Activated CD4-positive, alpha-beta T cell treated with anti-CD3 and anti-CD28 coated beads, Interleukin-2, Interleukin-6, amounts not matched to agents 100 ng/mL and 50 ng/mL, durations not matched to agents 16 hours and 8 hours (primary cell): ENCODE data around the gene TNFRSF25.

Experiments used
- DNase-seq: peaks from one replicate; pipeline ENCODE4 v3.0.0-alpha.2; 2020

TNFRSF25 gene

DNA sequence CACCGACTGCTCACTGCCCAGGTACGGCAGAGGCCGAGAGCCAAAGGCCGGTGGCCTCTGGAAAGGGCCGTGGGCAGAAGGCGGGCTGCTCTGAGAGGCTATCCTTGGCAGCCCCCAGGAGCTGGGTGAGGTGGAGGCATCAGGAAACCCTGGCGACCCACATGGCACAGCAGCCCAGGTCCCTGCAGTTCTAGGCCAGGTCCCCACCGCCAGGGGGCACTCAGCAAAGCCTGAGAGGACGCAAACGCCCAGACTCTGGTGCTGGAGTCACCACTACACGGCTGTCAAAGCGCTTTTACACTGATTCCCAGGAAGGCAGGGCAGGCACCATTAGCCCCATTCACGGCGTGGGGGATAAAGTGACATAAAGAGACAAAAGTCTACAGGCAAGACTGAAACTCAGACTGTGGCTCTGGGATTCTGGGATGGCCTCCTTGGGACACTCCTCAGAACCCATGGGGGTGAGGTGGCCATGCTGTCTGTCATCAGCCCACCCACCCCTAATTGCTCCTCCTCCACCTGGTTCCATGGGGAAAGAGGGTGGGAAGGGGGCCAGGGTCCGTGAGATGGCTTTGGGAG lies 20.5 kb upstream of the TNFRSF25 start:
- peak; percentile 89 for DNase-seq

DNA sequence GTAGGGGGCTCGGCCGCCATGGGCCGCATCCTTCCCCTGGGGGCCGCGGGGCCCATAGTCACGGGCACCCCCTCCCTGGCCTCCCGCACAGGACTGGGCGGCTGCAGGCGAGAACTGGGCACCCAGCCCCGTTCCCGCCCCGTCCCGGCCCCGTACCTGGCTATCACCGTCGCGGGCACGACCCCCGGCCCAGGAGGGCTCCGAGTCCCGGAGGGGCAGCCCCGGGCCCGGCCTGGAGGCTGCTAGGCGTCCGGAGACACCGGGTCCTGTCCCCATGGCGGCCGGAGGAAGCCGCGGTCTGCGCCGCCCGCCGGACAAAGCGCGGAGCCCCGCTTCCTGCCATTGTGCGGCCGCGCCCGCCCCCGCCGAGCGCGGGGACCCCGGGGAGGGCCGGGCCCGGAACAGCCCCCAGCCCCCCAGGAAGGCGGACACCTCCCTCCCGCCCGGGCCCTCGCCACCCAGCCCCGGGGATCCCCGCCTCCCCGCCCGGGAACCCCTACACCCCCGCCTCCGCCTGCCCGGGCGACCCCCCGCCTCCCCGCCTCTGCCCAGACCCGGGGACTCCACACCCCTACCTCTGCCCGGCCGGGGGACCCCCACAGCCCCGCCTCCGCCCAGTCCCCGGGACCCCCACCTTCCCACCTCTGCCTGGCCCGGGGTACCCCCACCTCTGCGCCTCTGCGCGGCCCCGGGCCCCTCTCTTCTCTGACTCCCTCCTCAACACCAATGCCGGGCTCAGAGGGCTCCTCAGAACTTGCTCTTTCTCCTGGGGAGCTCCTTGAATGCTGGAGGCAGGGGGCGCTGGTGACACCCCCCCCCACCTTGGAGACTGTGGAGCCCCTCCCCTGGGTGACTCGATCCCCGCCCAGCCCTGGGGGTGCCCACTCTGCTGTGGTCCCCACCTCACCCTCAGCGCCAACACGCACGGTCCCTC lies 19.5 kb upstream of the TNFRSF25 start:
- DNase-seq, result no peak

DNA sequence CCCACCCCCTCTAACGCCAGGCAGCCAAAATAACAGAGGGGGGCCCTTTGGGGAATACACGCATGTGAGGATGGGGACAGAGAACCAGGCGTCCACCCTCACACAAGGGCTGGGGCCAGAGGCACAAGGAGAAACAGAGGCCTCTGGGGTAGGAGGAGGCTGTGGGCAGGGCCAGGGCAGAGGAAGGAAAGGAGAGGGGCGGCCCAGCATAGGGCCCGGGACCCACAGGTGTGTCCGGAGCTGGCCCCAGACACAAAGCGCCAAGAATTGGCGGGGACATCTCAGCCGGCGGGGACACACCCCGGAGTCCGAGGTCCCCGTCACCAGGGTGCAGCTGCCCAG lies 18.8 kb upstream of the TNFRSF25 start:
- DNase-seq, result no peak

DNA sequence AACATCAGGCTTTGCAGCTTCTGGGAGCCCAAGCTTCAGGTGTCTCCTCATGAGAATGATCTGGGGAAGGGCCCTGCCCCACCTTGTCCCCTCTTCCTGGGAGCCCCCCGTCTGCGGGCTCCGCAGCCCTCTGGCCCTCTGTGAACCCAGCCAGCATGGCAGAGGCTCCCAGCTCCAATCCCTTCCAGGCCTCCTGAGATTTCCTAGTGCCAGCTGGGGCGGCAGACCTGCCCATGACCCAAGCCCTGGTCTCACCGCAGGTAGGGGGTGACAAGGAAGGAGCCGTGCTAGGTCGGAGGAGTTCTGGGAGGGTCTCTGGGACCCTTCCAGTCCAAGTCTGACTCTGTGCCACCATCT lies 17.8 kb upstream of the TNFRSF25 start:
- DNase-seq, result no peak

DNA sequence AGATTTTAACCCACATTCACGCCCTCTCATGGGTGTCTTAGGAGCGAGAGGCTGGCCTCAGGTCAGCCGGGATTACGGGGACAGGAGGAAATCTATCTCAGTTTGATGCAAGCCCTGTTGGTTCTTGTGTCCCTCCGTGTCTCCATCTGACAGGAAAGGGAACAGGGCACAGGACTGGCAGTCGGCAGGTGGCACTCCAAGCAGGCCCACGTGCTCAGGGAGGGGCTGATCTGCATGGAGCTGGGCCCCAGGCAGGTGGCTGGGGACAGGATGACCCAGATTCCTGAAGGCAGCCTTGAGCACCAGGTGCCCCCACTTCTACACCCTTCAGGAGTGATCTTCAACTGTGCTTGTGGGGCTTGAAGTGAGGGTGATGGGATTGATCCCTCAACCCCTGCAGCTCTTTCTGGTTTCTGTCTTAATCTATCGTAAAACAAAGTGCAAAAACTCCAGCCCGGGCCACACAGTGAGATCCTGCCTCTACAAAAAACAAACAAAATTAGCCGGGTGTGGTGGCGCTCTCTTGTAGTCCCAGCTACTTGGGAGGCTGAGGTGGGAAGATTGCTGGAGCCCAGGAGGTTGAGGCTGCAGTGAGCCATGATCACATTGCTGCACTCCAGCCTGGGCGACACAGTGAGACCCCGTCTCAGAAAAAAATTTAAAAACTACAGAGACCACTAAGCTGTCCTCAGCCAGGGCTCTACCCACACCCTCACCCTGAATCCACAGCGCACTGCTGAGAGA lies 17.2 kb upstream of the TNFRSF25 start:
- DNase-seq, result no peak

DNA sequence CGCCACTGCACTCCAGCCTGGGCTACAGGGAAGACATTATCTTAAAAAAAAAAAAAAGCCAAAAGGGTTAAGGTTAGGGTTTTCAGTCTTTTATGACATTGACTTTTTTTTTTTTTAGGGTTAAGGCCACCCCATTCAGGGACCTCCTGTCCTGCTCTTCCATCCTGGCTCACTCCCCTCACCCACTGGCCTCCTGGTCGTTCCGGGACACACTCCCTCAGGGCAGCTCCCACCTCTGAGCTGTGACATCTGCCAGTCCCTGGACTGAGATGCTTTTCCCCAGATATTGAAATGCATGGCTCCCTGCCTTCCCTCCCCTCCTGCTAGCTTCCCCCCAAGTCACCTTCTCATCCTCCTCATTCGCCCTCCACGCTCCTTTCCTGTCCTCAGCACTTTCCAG lies 15.8 kb upstream of the TNFRSF25 start:
- no peak for DNase-seq

DNA sequence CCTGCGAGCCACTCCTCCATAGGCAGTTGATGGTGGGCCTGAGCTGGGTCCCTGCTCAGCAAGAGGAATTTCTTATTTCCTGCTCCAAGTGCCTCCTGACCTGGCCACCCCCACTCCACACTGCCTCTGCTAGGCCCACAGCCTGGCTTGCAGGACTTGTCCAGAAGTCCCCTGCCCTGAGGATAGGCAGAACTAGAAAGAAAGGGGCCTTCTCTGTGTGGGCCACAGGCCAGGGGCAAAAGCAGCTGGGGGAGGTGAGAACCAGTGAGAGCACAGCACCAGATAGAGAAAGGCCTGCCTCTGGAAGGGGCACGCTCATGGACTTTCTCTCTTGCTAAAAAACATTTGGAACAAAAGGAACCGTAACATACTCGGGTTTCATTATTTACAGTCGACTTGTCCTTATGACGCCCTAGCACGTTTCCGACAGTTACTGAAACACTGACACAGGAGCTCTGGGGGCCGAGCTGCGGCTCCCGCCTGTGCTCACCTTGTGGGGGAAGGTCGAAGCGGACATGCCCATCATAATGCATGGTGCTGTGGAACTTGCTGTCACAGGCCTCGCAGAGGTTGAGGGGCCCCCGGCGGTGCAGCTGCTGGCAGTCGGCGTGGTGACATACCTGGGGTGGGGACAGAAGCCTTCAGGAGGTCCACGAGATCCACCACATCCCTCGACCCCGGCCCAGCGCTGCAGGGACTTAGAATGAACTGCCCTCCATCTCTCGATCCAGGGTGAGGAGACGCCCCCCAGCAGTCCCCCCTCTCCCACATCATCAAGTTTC lies 11.3 kb upstream of the TNFRSF25 start:
- DNase-seq, result no peak

DNA sequence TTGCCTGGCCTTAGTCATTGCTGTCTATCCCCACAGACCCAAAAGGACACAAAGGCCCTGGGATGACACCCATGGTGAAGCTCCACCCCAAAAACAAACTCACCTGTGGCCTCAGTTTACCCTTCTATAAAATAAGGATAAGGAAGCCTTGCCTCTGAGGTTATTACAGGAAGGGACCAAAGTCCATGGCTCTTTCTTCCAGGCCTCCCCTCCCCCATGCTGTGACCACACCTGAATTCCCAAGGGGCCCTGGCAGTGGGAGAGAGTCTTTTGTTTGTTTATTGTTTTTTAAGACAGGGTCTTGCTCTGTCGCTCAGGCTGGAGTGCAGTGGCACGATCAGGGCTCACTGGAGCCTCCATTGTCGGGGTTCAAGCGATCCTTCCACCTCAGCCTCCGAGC lies 10.5 kb upstream of the TNFRSF25 start:
- no peak for DNase-seq

DNA sequence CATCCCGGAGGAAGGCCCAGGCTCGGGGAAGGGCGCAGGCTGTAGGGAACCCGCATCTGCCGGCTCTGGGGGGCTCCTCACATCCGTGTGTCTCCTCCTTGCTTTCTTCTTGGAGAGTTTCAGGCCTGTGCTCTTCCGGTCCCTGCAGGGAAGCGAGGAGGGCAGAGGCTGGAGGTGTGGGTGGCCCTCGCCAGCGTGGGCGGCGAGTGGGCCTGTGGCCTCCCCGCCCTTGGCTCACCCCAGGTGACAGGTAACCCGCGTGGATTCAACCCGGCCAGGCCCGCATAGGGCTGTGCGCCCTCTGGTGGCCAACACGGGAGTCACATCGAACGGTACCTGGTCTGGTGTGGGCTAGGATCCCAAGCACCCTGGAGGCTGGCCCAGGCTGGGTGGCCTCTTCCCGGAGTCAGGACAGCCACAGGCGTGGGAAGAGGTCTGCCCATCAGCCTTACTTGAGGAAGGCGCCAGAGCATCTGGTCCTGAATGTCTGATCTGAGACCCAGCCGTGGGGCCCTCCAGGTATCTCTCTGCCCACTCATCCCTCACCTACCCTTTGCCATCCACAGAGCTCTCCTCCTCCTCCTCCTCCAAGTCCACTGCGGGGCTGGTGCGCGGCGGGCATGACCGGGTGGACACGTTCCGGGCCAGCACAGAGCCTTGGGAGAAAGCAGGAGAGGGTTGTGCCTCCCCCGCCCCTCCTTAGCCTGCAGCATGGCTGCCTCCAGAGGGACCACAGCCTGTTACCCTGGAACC lies 9.6 kb upstream of the TNFRSF25 start:
- peak; percentile 81 for DNase-seq

DNA sequence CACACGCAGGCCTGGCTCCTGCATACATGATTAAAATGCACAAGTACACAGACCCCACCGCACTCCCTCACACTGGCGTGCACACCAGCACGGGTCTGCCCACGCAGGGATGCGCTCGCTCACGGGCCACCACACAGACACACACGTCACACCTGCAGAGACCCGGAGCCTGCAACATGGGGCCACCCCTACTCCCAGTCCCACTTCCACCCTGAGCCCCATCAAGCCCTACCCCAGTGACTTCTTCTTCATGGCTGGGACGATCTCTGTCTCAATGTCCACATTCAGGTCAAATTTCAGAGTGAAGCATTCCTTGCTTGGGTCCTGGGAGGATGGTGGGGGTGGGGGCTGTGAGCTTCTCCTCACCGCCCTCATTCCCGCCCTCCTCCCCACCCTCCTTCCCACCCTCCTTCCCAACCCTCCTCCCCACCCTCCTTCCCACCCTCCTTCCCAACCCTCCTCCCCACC lies 8.9 kb upstream of the TNFRSF25 start:
- DNase-seq, result no peak

DNA sequence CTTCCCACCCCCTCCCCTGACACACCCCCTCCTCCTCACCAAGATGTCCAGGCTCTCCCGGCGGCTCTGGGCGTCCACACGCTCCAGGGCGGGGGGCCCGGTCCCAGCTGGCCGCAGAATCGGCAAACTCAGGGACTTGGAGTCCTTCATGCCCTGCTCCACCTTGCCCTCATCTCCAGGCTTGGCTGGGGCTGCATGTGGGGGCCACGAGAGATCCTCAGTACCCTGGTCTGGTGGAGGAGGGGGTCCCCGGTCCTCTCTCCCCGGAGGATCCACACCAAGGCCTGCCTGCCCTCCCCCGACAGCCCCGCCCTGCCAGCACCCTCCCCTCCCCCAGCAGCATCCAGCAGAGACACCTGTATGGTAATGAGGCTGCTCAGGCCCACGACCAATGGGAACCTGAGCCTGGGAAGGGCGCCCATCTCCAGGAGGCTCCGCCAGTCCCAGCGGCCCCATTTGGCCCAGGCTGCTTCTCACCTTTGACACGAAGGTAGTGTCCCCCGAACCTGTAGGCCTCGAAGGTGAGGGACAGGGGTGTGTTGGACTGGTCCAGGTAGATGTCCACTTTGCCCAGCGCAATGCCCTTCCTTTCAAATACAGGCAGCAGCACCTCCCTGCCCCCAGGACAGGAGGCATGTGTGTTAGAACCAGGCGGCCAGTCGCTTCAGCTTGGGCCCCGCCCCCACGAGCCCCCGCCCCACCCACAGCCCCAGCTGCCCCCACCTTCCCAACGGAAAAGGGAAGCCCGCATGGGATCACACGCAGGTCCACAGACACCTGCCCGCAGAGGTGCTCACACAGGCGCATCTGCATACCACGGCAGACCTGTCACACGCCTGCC lies 8.2 kb upstream of the TNFRSF25 start:
- no peak for DNase-seq

DNA sequence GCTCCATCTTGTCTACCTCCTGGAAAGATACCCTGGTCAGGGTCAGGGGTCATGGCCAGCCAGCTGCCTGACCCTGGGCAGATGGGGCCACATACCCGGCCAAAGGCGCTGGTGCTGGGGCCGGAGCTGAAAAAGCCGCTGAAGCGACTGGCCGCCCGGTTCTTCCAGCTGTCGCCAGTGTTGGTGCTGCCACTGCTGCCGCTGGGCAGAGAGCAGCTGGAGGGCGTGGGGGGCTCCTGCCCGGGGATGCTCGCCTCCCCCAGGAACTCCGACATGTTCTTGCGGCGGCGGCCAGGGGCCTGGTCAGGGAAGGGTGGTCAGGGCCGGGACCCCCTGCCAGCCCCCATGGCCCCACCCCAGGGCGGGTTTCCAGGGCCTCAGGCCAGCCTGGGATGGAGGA lies 7.2 kb upstream of the TNFRSF25 start:
- DNase-seq, result no peak

DNA sequence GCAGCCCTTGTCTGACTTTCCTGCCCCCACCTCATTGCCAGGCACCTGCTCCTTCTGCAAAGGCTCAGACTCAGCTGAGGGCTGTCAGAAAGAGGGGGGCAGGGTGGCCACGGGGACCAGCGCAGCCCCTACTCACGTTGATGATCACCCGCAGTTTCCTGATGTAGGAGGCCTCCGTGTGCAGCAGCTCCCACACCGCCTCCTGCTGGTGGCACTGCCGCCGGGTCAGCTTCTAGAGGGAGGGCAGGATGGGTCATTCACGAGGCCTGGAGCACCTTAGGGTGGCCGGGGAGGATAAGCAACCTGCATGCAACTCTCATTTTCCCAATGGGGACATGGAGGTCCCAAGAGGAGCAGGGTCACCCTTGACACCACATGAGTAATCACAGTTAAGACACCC lies 6.4 kb upstream of the TNFRSF25 start:
- DNase-seq, result no peak

DNA sequence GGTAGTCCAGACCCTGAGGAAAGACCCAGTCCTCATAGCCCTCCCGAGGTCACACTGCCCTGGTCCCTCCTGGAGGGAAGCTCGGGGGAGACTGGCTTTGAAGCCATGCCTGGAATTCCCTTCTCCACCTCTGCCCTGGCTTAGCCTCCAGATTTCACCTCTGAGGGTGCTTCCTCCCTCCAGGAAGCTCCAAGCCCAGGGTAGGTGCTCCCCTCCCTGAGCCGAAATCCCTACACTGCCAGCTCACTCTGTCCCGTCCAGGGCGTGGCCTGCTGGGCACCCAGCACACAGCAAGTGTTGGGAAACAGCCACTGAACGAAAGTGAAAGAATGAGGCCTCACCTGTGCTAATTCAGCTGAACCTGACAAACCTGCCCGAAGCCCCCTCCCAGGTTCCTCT lies 6.0 kb upstream of the TNFRSF25 start:
- no peak for DNase-seq

DNA sequence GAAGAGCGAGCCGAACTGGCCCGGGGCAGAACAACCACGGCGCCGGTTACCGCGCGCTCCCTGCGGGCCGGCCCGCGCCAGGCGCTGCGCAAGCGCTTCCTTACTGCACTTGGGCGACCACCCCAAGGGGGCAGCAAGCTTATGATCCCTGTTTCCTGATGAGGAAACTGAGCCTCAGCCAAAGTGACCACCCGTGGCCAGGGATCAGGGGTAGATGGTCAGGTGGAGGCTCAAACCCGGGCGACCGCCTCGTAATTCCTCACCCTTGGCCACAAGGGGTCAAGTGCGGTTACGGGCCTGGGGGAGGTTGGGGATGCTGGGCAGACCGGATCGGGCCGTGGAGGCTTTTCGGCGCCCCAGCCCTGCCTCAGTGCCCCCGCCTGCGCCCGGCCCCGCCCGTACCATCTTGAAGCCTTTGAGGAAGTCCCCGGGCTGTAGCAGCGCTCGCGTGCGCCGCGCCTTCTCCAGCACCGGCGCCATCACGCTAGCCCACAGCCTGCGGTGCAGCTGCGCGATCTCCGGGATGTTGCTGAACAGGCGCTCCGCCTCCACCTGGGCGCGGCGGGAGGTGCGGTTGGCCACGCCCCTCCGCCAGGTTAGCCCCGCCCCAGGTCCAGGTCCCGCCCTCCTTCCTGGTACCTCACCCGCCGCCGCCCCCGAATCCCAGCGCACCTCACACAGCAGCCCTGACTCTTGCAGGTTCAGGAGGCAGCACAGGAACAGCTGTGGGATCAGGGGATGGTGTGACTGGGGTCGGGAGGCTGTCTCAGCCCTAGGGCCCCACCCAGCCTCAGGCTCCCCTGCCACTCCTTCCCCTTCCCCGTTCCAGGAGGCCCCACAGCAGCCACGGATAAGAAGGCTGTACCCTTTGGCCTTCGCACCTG lies 5.4 kb upstream of the TNFRSF25 start:
- no peak for DNase-seq

DNA sequence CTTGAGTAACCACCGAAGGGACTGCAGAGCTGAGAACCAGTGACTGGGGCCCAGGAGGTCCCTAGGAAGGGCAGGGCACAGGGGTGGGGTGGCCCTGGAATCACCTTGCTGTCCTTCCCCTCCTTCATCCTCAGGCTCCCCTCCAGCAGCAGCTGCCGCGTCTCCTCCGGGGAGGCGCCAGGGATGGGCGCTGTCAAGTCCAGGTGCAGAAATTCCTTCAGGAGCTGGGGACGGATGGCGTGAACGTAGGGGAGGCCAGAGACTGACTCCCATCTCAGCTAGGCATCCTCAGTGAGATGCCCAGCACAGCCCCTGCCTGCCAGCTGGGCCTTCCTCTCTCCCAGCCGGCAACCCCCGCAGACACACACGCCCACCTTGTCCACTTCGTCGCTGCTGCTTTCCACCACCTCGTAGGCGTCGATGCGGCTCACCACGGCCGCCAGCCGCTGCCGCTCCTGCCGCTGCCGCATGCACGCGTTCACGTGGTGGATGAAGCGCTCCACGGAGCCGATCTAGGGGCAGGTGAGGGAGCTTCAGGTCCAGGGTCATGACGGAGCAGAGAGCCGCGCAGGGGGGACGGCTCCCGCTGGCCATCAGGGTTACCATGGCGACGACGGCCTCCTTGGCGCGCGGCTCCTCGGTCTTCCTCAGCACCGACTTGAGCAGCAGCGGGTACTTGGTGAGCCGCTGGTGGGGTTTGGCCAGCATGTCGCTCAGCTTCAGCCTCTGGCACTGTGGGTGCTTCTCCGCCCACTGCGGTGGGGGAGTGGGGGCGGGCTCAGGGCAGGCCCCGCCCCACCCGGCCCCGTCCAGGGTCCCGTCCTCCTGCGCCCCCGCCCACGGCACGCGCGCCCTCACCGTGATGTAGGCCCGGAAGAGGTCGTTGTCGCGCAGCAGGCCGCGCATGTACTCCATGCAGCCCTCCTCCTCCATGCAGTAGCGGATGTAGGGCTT lies 4.4 kb upstream of the TNFRSF25 start:
- no peak for DNase-seq

DNA sequence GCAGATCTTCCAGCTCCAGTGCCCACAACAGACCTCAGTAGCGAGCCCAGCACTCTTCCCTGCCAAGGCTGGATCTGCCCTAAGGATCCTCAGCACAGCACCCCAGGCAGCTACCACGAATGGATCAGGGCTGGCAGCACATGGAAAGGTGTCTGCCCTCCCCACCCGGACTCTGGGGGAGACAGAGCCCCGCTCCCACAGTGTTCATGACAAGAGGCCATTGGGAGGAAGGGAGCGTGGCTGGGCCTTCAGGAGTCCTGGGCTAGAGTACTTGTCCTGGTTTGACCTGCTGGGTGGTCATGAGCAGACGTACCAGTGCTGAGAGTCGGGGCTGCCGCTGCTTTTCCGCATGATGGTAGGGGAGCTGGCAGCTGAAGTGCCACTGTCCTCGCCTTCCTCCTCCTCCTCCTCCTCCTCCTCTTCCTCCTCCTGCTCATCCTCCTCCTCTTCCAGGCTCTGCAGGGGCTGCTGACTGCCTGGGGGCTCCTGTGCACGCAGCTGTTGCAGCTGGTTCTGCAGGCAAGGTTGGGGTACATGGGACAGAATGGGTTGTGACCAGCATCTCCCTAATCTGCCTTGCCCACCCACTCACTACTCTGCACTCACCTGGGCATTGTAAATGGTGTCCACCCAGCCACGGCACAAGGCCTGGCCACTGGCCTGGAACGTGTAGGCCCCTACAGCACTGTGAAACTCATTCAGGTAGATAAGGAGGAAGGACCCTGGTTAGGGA lies 2.9 kb upstream of the TNFRSF25 start:
- no peak for DNase-seq
